Amniotic stem cell (primary cell): ENCODE data around the gene PRDM16.

ENCODE experiments used
- DNase-seq: peaks from one replicate; lab custom pipeline; 2025; lab: John Stamatoyannopoulos, UW

The PRDM16 gene

DNA sequence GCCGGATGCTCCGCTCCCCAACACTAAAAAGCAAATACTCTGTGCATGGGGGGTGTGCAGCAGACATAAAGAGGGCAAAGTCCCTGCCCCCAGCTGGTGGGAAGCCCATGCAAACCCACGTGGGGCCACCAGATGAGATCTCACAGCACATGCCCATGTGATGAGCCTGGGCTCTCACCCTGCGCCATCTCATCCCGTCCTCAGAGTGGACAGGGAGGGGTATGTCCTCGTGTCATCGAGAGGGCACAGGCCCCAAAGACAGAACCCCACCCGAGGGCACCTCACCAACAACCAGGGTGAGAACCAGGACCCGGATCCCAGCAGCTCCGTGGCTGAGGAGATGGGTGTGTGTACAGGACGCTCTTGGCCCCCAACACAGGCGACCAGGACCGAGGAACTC lies 360.3 kb downstream of the PRDM16 start:
- DNase-seq = no peak

DNA sequence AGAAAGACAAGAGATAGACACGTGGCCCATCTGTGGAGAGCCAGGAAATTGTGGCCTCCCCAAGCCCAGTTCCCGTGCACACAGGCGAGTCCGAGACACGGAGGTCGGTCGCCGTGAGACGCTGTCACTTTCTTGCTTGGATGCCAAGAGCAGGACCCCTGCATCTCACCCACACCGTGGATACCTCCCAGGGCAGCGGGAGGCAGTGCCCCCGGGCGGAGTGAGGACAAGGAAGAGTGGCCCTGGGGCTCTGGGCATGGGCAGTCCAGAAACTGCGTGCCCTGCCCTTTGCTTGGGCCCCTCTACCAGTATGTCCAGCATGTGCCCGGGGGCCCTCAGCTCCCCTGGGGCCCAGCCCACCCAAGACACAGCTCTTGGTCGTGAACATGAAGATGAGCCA lies 360.8 kb downstream of the PRDM16 start:
- no peak for DNase-seq

DNA sequence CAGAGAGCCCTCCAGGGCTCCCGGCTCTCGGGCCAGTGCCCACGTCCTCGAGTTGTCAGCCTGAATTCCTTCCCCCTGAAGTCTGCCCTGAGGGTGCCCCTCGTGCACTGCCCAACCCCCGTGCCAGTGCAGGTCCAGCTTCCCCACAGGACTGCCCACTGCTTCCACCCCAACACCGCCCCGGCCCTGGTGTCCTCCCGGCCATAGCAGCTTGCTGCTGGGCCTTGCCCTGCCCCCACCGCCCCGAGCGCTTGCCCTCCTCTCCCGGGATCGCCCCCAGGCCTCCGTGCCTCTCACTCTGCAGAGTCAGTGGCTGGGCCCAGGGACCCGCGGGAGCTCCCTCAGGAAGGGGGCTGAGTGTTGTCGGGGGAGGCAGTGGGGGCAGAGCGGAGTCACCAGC lies 361.4 kb downstream of the PRDM16 start:
- no peak for DNase-seq

DNA sequence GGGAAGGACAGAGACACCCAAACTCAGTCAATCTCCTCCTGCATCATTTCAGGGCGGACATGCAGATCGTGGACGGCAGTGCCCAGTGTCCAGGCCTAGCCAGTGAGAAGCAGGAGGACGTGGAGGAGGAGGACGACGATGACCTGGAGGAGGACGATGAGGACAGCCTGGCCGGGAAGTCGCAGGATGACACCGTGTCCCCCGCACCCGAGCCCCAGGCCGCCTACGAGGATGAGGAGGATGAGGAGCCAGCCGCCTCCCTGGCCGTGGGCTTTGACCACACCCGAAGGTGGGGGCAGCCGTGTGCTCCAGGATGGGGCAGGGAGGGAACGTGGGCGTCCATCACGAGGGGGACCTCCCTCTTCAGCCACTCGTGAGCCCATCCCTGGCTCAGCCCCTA lies 361.8 kb downstream of the PRDM16 start:
- no peak for DNase-seq

DNA sequence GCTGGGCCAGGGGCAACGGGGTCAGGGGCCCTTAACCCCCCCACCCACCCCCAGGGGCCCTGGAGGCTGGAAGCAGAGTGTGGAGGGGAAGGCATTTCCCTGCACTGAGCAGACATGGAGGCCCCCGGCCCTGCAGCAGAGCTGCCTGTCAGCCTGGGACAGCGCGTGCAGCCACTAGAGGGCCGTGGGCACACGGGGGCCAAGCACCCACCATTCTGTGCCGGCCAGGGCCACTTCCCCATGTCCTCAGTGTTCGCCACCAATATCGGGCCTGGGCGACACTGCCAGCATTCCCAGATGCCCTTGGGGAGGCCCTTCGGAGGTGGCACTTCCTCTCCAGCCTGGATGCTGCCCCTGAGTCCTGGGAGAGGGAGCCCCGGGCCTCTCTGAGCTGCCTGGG lies 362.3 kb downstream of the PRDM16 start:
- DNase-seq = no peak

DNA sequence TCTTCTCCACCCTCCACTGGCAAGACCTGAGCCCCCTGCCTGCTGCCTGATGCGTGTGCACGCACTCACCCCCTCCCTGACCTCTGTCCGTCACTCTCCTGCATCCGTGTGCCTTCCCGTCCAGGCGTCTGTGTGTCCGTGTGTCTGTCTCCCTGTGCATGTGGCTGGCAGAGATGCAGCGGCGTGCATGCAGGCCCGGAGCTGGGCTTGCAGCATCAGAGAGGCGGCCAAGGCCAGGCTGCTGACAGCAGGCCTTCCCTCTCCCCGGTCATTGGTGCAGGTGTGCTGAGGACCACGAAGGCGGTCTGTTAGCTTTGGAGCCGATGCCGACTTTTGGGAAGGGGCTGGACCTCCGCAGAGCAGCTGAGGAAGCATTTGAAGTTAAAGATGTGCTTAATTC lies 362.7 kb downstream of the PRDM16 start:
- DNase-seq = no peak

DNA sequence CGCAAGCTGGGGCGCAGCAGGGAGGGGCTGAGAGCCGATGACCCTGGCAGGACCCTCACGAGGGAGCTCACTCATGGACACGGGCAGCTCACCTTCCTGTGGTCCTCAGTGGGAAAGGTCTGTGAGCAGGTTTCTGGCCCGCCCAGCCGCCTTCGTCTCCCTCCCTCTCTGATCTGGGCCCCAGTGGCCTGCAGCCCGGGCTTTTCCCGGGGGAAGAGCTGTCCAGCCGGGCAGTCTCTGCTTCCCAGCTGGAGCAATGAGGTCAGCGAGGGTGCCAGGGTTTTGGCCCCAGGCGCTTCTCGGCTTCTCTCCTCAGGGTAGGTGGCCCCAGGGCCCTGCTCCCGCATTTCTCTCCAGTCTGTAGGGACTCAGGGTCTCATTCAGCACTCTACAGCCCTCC lies 363.3 kb downstream of the PRDM16 start:
- no peak for DNase-seq

DNA sequence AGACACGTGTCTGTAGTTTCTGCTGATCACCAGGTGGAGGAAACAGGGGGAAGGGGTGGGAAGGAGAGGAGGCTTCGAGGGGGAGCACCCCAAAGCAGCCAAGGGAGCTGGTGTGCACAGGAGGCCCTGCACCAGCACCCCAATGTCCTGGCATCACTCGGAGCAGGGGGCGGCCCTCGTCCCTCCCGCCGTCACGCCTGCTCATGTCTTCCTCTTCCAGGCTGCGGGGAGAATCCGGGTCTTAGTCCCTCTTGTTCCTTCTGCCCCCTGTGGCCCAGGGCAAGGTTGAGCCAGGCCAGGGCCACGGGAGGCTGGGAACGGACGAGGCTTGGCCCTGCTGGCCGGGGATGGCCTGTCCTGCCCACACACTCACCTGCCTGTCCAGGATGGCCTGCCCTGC lies 364.1 kb downstream of the PRDM16 start:
- DNase-seq = no peak

DNA sequence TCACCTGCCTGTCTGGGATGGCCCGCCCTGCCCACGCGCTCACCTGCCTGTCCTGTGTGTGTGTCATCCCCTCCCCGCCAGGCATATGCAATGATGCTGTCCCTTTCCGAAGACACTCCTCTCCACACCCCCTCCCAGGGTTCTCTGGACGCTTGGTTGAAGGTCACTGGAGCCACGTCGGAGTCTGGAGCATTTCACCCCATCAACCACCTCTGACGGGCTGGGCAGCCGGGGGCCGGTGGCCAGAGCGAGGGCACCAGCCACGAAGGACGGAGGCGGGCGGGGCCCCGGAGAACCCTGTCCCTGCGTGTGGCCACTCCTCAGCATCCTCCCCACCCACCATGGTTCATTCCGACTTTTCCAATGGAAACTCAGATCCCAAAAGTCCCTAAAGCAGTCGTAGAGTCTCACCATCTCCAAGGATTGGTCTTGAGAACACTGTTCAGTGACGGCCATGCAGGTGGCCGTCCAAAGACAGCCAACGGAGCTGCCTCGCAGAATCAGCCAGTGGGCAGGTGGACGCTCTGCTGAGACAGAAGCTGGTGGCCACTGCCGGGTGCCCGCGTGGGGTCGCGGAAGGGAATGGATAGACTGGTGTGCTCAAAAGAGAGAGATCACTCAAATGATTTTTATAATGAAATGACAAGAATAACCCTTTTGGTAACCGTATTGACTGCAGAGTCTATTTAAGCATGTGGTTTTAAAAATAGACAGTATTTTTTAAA lies 364.8 kb downstream of the PRDM16 start:
- no peak for DNase-seq

DNA sequence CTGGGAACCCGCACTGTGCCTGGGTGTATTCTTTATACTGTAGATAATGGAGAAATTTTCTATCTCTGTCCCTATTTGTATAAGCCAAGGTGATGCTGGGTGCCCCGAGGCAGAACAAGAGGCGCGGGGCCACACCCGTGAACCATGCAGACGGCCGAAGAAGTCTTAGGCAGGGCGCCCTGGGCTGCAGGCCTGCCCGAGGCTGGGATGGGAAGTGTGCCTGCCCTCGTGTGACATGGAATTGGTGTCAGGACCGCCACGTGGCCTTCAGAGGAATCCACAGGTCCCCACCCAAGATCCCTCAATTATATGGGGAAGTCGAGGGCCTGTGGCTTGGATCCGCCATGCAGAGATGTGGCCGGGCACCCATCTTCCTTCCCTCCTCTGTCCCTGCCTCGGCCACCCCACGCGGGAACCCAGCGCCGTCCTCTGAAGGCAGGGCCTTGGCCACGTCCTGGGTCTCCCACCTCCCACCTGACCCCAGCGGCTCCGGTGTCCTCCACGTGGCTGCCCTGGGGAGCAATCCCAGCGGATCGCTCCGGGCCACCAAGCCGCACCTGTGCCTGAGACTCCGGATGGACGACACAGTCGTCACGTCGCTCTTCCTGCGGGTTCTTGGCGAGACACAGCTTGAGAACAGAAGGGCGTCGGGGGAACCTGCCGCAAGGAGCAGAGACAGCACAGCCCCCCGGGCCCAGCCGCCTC lies 365.6 kb downstream of the PRDM16 start:
- no peak for DNase-seq

DNA sequence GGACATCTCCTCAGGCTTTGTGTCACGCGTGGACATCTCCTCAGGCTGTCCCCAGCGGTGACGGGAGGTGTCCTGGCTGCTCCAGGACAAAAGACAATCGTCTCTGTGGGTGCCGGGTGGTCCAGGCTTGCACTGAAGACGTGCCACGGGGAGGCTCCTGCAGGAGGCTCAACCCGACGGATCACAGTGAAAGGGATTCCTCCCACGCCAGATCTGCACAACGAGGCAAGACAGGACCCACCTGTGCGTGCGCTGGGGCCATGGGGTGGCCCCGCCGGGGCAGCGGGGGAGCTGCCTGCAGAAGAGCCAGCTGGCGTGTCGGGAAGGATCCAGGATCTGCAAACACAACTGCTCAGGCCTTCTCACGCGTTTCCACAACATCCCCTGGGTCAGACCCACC lies 366.7 kb downstream of the PRDM16 start:
- no peak for DNase-seq

DNA sequence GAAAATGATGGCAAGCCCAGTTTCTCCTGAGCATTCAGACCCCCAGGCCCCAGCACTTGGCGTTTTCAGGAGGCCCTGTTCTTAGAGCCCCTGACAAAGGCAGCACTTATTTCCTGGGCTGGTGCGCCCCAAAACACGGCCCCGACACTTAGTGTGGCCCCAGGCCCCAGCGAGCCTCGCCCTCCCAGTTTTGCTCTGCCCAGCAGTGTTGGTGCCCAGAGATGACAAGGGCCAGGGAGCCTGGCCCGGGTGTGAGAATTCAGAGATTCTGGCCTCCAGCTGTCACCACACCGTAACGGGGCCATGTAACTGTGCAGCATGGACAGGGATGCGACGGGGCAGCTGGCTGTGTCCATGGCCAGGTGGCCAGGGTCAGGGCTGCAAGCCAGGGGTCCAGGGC lies 367.4 kb downstream of the PRDM16 start:
- DNase-seq = no peak

DNA sequence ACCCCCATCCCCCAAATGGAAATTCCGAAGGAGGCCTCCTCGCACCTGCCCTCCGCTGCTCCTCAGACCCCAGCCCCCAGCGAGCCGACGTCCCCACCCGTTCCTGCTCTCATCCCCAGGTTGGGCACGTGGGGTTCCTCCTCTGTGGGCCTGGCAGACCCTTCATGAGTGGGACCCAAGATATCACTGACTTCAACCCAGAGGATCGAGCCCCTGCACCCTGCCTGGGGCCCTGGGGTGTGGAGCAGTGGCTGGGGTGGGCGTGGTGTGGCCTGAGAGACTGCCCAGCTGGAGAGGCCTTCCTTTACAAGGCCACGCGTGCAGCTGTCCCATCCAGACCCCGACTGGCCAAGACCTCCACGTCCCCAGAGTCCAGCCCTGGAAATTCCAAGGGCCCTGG lies 367.9 kb downstream of the PRDM16 start:
- no peak for DNase-seq

DNA sequence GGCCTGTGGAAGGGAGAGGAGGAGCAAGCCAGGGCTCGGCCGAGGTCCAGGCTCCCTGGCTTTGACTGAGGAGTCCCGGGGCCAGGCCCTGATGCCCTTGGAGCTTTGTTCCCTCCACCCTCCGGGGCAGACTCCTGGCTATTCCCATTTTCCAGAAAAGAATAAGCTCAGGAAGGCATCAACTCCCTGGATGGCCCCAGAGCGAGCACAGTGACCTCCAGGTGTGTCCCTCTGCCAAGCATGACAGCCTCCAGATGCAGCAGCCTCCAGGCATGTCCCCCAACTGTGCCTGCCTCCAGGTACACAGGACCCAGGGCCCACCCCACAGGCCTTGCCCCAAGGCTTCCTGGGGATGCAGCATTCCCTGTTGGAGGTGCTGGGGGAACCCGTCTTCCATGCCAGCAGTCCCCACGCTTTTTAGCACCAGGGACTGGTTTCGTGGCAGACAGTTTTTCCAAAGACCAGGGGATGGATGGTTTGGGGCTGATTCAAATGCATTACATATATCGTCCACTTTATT lies 369.7 kb downstream of the PRDM16 start:
- no peak for DNase-seq

DNA sequence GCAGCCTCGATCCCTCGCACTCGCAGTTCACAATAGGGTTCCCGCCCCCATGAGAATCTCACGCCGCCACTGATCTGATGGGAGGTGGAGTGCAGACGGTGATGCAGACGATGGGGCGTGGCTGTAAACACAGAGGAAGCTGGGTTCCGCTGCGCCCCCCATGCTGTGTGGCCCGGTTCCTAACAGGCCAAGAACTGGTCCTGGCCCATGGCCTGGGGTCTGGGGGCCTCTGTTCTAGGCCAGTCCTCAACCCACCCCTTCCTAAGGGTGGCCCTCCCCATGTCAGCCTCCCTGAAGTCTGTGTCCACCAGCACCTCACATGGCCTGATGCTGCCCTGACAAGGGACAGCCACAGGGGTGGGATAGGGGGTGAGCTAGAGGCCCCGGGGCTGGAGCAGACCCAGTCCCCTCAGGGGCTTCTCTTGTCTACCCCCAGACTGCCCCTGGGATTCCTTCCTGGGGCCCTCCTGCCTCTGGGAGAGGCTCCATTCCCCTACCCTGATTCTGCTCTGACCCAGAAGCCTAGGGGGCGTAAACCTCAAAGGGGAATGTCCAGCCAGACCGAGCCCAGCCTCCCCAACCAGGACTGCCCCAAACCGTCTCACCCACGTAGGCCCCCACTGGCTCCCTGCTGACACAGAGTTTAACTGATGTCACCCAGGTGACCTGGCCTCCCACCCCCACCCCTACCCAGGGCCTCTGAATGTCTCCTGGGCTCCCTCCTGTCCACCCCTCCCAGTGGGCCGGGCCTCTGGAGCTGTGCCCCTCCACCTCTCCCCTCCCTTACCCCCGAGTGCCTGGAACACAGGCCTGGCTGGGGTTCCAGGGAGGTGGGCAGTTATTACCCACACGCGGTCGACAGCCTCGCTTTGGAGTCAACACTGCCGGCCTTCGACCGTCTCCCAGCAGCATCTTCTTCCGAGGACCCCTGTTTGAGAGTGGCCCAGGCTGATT lies 370.6 kb downstream of the PRDM16 start:
- DNase-seq = no peak

DNA sequence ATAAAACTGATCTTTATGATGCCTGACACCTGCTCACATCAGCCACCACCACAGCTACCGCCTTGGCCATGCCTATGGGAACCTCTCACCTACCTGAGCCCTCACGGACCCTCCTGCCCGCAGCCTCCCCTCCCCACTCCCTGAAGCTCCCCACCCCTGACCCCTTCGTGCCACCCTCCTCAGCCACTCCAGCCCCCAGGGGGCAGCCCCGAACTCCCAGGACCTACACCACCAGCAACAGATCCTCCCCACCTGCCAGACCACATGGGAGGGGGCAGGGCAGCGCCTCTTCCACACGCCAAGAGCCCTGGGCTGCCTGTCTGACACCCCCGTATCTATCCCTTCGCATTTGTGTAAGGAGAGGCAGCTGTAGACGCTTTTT lies 371.3 kb downstream of the PRDM16 start:
- no peak for DNase-seq

DNA sequence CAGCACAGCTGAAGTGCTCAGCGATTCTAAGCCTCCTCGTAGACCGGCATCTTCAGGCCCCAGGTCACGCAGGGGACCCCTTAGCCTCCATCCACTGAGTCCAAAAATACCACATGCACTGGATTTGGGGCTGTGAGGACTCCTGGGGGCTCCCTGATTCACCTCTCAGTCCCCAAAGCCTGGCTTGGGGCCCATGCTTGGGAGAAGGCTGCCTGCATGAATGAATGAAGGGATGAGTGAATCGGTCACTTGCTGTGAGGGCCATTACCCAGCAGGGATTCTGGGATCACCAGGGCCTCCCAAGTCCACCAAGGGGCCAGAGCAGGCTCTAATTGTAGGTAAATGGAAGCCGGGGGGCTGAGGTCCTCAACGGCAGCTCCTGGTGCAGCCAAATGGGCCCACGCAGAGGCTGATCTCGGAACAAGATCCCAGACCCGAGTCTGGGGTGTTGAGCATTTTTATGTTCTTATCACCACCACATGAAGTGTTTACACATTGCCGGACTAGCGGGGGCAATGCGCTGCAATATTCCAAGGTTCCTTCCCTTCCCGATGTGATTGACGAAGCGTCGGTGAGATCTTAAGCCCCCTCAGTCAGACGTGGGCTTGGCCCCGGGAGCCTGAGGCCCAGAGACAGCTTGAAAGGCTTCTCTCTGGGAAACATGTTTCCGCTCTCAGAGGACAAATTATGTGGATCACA lies 371.9 kb downstream of the PRDM16 start:
- DNase-seq = no peak

DNA sequence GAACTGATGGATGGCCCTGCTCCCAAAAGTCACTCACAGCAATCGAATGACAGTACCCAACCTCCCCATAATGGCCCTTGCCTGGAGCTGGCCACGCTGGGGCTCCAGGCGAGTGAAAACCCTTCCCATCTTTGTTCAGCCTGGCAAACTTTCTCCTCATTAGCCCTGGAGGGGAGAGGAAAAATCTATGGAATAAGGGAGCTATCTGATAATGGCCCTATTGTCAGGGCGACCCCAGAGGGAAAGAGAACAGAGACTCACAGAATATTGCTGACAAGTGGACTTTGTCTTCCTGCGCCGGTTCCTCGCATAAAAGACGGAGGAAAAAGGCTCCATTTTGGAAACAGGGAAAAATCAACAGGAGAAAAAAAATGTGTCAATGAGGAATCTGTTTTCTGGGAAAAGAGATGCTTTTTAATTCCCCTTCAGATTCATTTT lies 372.4 kb downstream of the PRDM16 start:
- no peak for DNase-seq

DNA sequence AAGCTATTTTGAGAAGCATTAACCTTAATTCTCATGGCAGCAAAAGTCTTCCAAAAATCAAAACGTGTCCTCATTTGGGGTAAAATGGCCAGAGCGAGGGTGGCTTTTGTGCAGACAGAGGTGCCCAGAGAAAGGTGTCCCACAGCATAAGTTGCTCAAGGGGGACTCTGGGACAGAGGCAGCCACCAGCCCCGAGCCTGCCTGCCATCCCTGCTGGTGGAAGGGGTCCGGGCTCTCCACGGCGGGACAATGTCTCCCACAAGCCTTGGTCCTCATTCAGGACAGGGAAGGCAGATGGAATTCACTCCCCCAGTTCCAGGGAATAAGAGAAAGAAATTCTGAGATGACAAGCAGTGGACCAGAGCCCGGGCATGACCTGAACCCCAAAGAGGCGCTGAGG lies 372.9 kb downstream of the PRDM16 start:
- no peak for DNase-seq

DNA sequence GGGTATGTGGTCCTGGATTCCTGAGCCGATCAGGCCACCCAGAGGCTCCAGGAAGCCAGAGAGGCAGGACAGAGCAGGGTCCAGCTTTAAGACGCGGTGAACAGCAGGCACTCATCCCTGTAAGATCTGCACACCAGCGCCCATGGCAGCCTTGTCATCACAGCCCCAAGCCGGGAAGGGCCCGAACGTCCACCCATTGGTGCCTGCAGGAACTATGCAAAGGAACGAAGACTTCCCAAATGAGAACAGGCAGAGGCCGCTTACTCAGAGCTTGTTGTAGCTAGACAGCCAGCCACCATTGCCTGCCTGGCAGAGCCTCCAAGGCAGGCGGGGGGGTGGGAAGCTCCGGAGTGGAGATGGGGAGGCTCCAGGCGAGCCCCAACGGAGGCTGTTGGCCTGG lies 373.3 kb downstream of the PRDM16 start:
- no peak for DNase-seq

DNA sequence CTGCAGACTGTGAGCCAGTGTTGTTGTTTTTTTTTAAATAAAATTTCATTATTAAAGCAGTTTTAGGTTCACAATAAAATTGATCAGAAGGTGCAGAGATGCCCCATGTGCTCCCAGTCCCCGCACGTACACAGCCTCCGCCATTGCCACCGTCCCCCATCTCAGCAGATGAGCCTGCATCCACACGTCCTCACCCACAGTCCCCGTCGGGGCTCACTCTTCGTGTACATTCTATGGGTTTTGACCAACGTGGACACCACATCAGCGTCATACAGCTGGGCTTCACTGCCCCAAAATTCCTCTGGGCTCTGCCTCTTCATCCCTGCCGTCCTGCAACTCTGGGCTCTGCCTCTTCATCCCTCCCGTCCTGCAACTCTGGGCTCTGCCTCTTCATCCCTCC lies 373.9 kb downstream of the PRDM16 start:
- DNase-seq = no peak

DNA sequence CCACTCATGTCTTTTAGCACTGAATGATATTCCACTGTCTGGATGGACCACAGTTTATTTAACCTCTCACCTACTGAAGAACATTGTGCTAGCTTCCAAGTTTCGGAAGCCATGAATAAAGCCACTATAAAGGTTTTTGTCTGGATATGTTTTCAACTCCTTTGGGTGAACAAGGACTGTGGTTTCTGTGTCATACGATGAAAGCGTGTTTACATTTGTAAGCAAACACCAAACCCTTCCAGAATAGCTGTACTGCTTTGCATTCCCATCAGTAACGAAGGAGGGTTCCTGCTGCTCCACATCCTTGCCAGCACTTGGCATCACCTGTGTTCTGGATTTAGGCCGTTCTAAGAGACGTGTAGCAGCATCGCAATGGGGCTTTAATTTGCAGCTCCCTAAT lies 374.8 kb downstream of the PRDM16 start:
- no peak for DNase-seq
